CD8-positive, alpha-beta memory T cell (primary cell): ENCODE results near the gene KCNK2. TPM values are rescaled to one million over a fixed set of nuclear protein-coding genes. Genes with fewer than 3 reads are reported as not detected.

Source experiments
- CTCF ChIA-PET: fragments of 350-600 bp; sonication (Branson Sonifier 250); formaldehyde crosslinking; loops from one replicate; lab custom pipeline; 2021; ENCODE audit warnings: antibody characterized with exemption; lab: Charles Lee
- POLR2A ChIA-PET: fragments of 350-600 bp; sonication (Branson Sonifier 250); formaldehyde crosslinking; loops from one replicate; lab custom pipeline; 2021; ENCODE audit warnings: antibody characterized with exemption; lab: Charles Lee
- DNase-seq, 5 donors: peaks; one replicate each; pipeline versions ENCODE4 v3.0.0 to v3.0.0-alpha.2; 2020 to 2022; ENCODE audit warnings: mixed read lengths in 1 of 5
- H3K27ac ChIP-seq: one replicate; pipeline ENCODE4 v1.7.0; 2013; ENCODE audit warnings: low read depth, mild to moderate bottlenecking, low read length, moderate library complexity
- H3K27me3 ChIP-seq: 2 replicates; pipeline ENCODE4 v1.7.0; 2013; ENCODE audit warnings: low read length, mild to moderate bottlenecking; ENCODE audit not compliant: insufficient read depth, poor library complexity, severe bottlenecking
- H3K36me3 ChIP-seq: 2 replicates; pipeline ENCODE4 v1.7.0; 2013; ENCODE audit warnings: mild to moderate bottlenecking, low read length, moderate library complexity; ENCODE audit not compliant: insufficient read depth
- H3K4me1 ChIP-seq: 2 replicates; pipeline ENCODE4 v1.7.0; 2013; ENCODE audit warnings: mild to moderate bottlenecking, low read length, moderate library complexity; ENCODE audit not compliant: insufficient read depth
- H3K4me3 ChIP-seq: 2 replicates; pipeline ENCODE4 v1.7.0; 2013; ENCODE audit warnings: mild to moderate bottlenecking, low read length
- H3K9me3 ChIP-seq: 2 replicates; pipeline ENCODE4 v1.7.0; 2013; ENCODE audit warnings: mild to moderate bottlenecking, low read length
- H3K27ac Mint-ChIP-seq, 8 donors: one replicate each; pipeline ENCODE4 v1.8.0; 2020 to 2021; ENCODE audit warnings: mixed read lengths in 8 of 8, mild to moderate bottlenecking in 6 of 8, inconsistent platforms in 3 of 8, moderate library complexity in 3 of 8
- H3K27me3 Mint-ChIP-seq, 2 donors: one replicate each; pipeline ENCODE4 v1.8.0; 2020 to 2021; ENCODE audit warnings: mixed read lengths in 2 of 2, mild to moderate bottlenecking in 1 of 2, moderate library complexity in 1 of 2
- H3K36me3 Mint-ChIP-seq, 3 donors: one replicate each; pipeline ENCODE4 v1.8.0; 2020 to 2021; ENCODE audit warnings: mixed read lengths in 3 of 3, inconsistent platforms in 1 of 3, mild to moderate bottlenecking in 1 of 3
- H3K4me1 Mint-ChIP-seq, 3 donors: one replicate each; pipeline ENCODE4 v1.8.0; 2020 to 2021; ENCODE audit warnings: mixed read lengths in 3 of 3, inconsistent platforms in 1 of 3, mild to moderate bottlenecking in 1 of 3
- H3K4me3 Mint-ChIP-seq, 7 donors: one replicate each; pipeline ENCODE4 v1.8.0; 2020 to 2021; ENCODE audit warnings: mixed read lengths in 7 of 7, mild to moderate bottlenecking in 6 of 7, moderate library complexity in 4 of 7, inconsistent platforms in 2 of 7
- H3K9me3 Mint-ChIP-seq, 5 donors: one replicate each; pipeline ENCODE4 v1.8.0; 2020 to 2022; ENCODE audit warnings: mixed read lengths in 5 of 5, mild to moderate bottlenecking in 3 of 5, moderate library complexity in 2 of 5, inconsistent platforms in 1 of 5
- polyA plus RNA-seq: library from polyadenylated mRNA; unstranded; fragments of 300-500 nt; fragmentation: Illumina TruSeq; gene quantifications from one replicate; pipeline ENCODE4 v1.2.3, GENCODE V29; 2021
- total RNA-seq, 2 experiments: library from RNA; stranded (reverse); gene quantifications; one replicate each; pipeline ENCODE4 v1.2.3, GENCODE V29; 2021

The KCNK2 gene
- total and polyA plus RNA-seq, 3 experiments from 2014 or later = not detected

DNA sequence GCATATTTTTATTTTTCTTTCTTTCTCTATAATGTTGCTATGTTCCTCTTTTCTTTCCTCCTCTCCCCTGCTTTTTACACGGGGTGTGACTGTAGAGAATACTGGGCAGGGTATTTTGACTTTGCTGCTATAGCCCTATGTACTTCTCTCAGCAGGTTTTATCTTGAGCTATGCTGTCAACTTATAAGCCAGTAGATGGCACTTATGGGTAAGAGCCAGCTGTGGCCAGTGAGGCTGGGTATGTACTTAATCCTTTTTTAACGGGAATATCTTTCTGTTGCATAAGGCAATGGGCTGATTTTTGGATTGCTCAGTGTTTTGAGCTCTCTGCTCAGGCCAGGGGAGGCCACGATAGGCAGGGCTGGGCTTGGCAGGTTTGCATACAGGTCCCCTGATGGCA lies 99.0 kb downstream of the KCNK2 start:
- Mint-ChIP-seq H3K27ac (no peak overlapping the region), H3K27me3 (no peaks in the 10 kb centered on the region), H3K4me3 (no peak overlapping the region), H3K9me3 (peaks cover 8 to 33% (median 21%) of the 10 kb centered on the region in 5 donors), H3K4me1 (no peaks in the 10 kb centered on the region), H3K36me3 (no peaks in the 10 kb centered on the region)
- Histone ChIP-seq H3K4me3 (no peak overlapping the region), H3K9me3 (no peaks in the 10 kb centered on the region), H3K36me3 (no peaks in the 10 kb centered on the region), H3K27ac (no peak overlapping the region), H3K4me1 (no peaks in the 10 kb centered on the region), H3K27me3 (no peaks in the 10 kb centered on the region)
- POLR2A ChIA-PET = no interaction called here
- no peak for DNase-seq
- CTCF ChIA-PET = no interaction called here

DNA sequence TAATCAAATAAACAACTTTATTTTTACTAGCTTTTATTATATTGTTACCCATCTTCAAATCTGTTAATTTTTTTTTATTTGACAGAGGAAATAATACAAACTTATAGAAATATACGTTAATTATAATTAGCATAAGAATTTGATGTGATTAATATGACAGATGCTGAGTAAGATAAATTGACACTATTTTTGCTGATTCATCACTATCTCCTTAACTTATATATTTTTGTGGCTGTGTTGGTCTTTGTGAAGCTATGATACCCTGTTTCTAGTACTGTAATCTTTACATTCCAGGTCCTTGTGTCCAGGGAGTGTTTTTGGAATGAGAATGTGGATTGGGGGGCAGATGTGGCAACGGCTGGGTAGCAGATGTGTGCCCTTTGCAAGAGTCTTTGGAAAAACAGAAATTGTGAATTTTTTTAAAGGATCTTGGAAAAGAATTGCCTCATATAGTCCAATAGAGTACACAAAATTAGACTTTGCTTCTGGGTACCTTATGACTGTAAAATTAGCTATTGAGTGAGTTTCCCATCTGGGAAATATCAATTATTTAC lies 102.6 kb downstream of the KCNK2 start:
- peaks cover 6 to 21% (median 10%) of the 10 kb centered on the region in 5 donors for H3K9me3 Mint-ChIP-seq
- POLR2A ChIA-PET = no interaction called here
- H3K36me3 ChIP-seq = no peaks in the 10 kb centered on the region
- no peaks in the 10 kb centered on the region for H3K4me1 ChIP-seq
- no peak overlapping the region for H3K27ac ChIP-seq
- no peaks in the 10 kb centered on the region for H3K4me1 Mint-ChIP-seq
- H3K27me3 Mint-ChIP-seq = no peaks in the 10 kb centered on the region
- H3K4me3 Mint-ChIP-seq = no peak overlapping the region
- no peaks in the 10 kb centered on the region for H3K36me3 Mint-ChIP-seq
- CTCF ChIA-PET = no interaction called here
- H3K27ac Mint-ChIP-seq = no peak overlapping the region
- H3K4me3 ChIP-seq = no peak overlapping the region
- H3K9me3 ChIP-seq = no peaks in the 10 kb centered on the region
- H3K27me3 ChIP-seq = no peaks in the 10 kb centered on the region
- no peak for DNase-seq

DNA sequence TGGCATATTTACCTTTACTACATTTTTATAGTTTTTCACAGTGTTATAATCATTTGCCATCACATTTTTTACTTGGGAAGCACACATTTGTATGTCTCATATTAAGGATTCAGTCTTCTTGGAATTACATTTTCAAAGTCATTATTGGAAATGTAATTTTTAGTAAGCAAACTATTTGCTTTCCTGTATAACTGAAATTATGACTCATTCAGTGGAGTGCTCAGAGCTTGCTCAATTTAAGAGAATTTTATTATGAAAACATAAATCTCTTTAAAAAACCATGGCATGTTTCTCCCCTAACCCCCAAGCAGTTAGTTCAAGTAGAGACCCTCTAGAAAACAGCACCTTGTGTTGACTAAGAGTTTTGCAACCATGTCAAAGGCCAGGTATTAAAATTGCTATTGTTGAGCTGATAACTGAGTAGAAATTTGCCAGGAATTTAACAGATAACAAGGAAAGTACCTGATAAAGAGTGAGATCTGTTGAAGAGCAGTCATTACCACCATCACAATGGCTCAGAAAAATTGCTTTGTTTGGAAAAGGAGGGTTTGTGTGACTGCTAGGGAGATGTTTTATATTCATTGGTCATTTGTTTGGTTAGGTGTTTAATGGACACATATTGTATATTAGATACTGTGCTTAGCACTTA lies 105.9 kb downstream of the KCNK2 start:
- no peaks in the 10 kb centered on the region for H3K4me1 Mint-ChIP-seq

DNA sequence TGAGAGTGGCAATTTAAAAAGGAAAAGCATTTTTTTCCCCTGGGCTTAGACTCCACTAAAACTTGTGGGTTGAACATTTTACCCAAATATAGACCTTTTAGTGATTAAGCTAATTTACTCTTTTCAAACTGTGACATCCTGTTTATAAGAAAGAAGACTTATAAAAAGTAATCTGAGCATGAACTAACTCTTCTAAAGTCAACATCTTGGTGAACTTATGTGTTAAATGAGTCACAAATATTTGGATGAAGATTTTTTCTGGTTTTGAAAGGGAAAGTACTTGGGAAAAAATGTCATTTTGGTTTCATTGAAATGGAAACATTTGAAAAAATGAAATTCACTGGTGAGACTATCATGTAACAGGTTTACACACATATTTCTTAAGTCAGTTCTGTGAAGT lies 109.8 kb downstream of the KCNK2 start:
- Histone ChIP-seq H3K9me3 (no peaks in the 10 kb centered on the region), H3K4me1 (no peaks in the 10 kb centered on the region), H3K27ac (no peak overlapping the region), H3K36me3 (no peaks in the 10 kb centered on the region), H3K4me3 (no peak overlapping the region), H3K27me3 (no peaks in the 10 kb centered on the region)
- POLR2A ChIA-PET = no interaction called here
- Mint-ChIP-seq H3K4me3 (no peak overlapping the region), H3K9me3 (peaks cover 0 to 11% (median 2%) of the 10 kb centered on the region in 5 donors), H3K27me3 (no peaks in the 10 kb centered on the region), H3K4me1 (no peaks in the 10 kb centered on the region), H3K36me3 (no peaks in the 10 kb centered on the region), H3K27ac (no peak overlapping the region)
- CTCF ChIA-PET = no interaction called here
- DNase-seq = no peak

More for the DNA sequence above, 105.9 kb downstream of the KCNK2 start:
- H3K9me3 ChIP-seq = no peaks in the 10 kb centered on the region
- Mint-ChIP-seq H3K9me3 (peaks cover 2 to 13% (median 10%) of the 10 kb centered on the region in 5 donors), H3K27me3 (no peaks in the 10 kb centered on the region), H3K4me3 (no peak overlapping the region), H3K36me3 (no peaks in the 10 kb centered on the region), H3K27ac (no peak overlapping the region)
- H3K4me3 ChIP-seq = no peak overlapping the region
- no peak for DNase-seq
- ChIA-PET POLR2A (no interaction called here), CTCF (no interaction called here)
- no peaks in the 10 kb centered on the region for H3K36me3 ChIP-seq
- no peaks in the 10 kb centered on the region for H3K27me3 ChIP-seq
- H3K27ac ChIP-seq = no peak overlapping the region
- no peaks in the 10 kb centered on the region for H3K4me1 ChIP-seq

DNA sequence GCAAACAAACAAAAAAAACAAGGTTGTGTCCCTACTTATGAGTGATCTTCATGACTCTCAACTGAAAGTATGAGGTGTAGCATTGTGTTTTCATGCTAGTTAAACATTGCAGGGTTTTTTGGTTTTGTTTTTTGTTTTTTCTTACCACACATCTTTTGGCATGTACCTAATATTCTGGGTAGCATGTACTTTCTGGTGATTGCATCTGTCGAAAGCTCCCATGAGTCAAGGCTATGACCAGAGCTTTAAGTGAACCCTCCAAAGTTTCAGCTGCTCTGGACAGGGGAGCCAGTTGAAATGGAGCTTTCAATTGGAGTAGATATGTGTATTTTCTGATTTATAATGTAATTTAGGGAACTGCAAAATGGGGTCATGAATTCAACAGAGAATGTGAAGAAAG lies 115.5 kb downstream of the KCNK2 start:
- H3K4me1 ChIP-seq = no peaks in the 10 kb centered on the region
- no peak overlapping the region for H3K27ac ChIP-seq
- DNase-seq = no peak
- H3K36me3 ChIP-seq = no peaks in the 10 kb centered on the region
- no peaks in the 10 kb centered on the region for H3K9me3 ChIP-seq
- H3K4me3 ChIP-seq = no peak overlapping the region
- H3K27ac Mint-ChIP-seq = no peak overlapping the region
- ChIA-PET POLR2A (no interaction called here), CTCF (no interaction called here)
- H3K36me3 Mint-ChIP-seq = no peaks in the 10 kb centered on the region
- H3K4me3 Mint-ChIP-seq = no peak overlapping the region
- no peaks in the 10 kb centered on the region for H3K4me1 Mint-ChIP-seq
- H3K9me3 Mint-ChIP-seq = peaks cover 0 to 13% (median 2%) of the 10 kb centered on the region in 5 donors
- H3K27me3 Mint-ChIP-seq = no peaks in the 10 kb centered on the region
- no peaks in the 10 kb centered on the region for H3K27me3 ChIP-seq

DNA sequence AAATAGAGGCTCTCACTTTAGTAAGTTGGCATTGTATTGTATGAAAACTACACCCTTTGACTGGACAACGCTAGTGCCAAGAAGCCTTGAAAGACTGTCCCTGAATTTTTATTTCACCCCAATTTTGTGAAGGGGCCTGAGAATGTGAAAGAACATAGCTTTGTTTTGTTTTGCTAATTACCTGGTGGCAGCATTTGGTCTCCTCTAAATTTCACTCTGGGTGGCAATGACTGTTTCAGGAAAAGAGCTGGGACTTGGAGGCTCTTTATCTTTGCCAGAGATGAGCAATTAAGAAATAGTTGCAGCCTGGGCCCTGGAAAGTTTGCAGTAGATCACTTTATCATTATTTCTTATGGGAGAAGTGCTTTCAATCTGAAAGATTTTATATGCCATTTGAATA lies 117.6 kb downstream of the KCNK2 start:
- Histone ChIP-seq H3K4me3 (no peak overlapping the region), H3K36me3 (no peaks in the 10 kb centered on the region), H3K27ac (no peak overlapping the region), H3K4me1 (no peaks in the 10 kb centered on the region), H3K9me3 (no peaks in the 10 kb centered on the region), H3K27me3 (no peaks in the 10 kb centered on the region)
- Mint-ChIP-seq H3K4me1 (no peaks in the 10 kb centered on the region), H3K9me3 (peaks cover 0 to 12% (median 2%) of the 10 kb centered on the region in 5 donors), H3K27ac (no peak overlapping the region), H3K27me3 (no peaks in the 10 kb centered on the region), H3K36me3 (no peaks in the 10 kb centered on the region), H3K4me3 (no peak overlapping the region)
- POLR2A ChIA-PET = no interaction called here
- CTCF ChIA-PET = no interaction called here
- DNase-seq = no peak

DNA sequence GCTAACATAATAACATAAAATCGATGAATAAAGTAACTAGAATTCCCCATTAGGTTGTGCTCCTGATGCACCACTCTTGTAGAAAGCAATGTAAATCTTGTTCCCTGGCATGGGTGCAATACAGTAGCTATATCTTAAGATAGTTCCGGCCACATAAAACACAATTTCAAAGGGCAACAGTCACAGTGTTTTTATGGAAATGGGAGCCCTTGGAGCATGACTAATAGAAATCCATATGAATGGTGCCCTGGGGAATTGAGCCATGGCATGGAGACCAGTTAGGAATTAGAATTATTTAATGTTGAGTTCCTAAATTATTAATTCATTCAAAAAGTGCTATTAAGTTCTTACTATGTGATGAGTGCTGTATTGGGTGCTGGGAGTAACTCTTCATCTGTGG lies 118.7 kb downstream of the KCNK2 start:
- CTCF ChIA-PET = no interaction called here
- no peaks in the 10 kb centered on the region for H3K4me1 Mint-ChIP-seq

DNA sequence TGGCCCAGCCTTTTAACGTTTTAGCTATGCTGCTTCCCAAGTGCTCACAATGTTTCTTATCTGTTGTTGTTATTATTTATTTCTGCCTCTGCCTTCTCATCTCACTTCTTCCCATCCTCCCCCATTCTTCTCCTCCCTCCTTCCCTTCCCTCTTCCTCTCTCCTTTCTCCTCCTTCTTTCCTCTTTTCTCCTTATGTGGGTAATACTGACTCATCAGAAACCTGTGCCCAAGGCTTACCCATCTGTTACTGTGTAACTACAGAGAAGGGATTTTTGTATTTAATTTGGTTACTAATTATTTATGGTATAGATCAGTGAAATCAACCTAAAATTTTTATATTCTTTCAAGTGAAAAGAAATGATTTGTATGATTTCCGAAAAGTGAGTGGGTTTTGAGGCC lies 120.3 kb downstream of the KCNK2 start:
- POLR2A ChIA-PET = no interaction called here
- Histone ChIP-seq H3K4me1 (no peaks in the 10 kb centered on the region), H3K36me3 (no peaks in the 10 kb centered on the region), H3K4me3 (no peak overlapping the region), H3K9me3 (no peaks in the 10 kb centered on the region), H3K27me3 (no peaks in the 10 kb centered on the region), H3K27ac (no peak overlapping the region)
- no peaks in the 10 kb centered on the region for H3K36me3 Mint-ChIP-seq
- H3K9me3 Mint-ChIP-seq = peaks cover 0 to 12% (median 2%) of the 10 kb centered on the region in 5 donors
- no peaks in the 10 kb centered on the region for H3K4me1 Mint-ChIP-seq
- CTCF ChIA-PET = no interaction called here
- H3K27me3 Mint-ChIP-seq = no peaks in the 10 kb centered on the region
- H3K27ac Mint-ChIP-seq = no peak overlapping the region
- no peak overlapping the region for H3K4me3 Mint-ChIP-seq
- DNase-seq = no peak

More for the DNA sequence above, 118.7 kb downstream of the KCNK2 start:
- Mint-ChIP-seq H3K4me3 (no peak overlapping the region), H3K9me3 (peaks cover 0 to 12% (median 2%) of the 10 kb centered on the region in 5 donors), H3K36me3 (no peaks in the 10 kb centered on the region), H3K27me3 (no peaks in the 10 kb centered on the region), H3K27ac (no peak overlapping the region)
- no peaks in the 10 kb centered on the region for H3K4me1 ChIP-seq
- no peak for DNase-seq
- no peaks in the 10 kb centered on the region for H3K9me3 ChIP-seq
- POLR2A ChIA-PET = no interaction called here
- H3K36me3 ChIP-seq = no peaks in the 10 kb centered on the region
- no peaks in the 10 kb centered on the region for H3K27me3 ChIP-seq
- H3K4me3 ChIP-seq = no peak overlapping the region
- H3K27ac ChIP-seq = no peak overlapping the region
